CD4-positive, CD25-positive, alpha-beta regulatory T cell (primary cell): ENCODE data around the gene DNAH10. TPM values are rescaled to one million over a fixed set of nuclear protein-coding genes. Genes with fewer than 3 reads are reported as not detected.
A peak's percentile ranks its signal among the peaks of the same experiment; 100 is the strongest.

Experiments
- ATAC-seq, 2 donors: fragments of 150-1000 bp; cut with Tn5 transposase; one replicate each; pipeline ENCODE4 v1.10.0; 2021; ENCODE audit warnings: low read depth in 2 of 2, moderate number of reproducible peaks in 2 of 2, moderate library complexity in 1 of 2
- DNase-seq, 3 donors: peaks; one replicate each; pipeline versions ENCODE4 v3.0.0 to v3.0.0-alpha.2; 2012 to 2022; ENCODE audit warnings: mixed read lengths in 1 of 3
- H3K27ac ChIP-seq: one replicate; pipeline ENCODE4 v1.7.0; 2013; ENCODE audit warnings: mild to moderate bottlenecking, low read length; ENCODE audit not compliant: insufficient read depth, poor library complexity, severe bottlenecking
- H3K27me3 ChIP-seq: one replicate; pipeline ENCODE4 v1.7.0; 2013; ENCODE audit warnings: low read length; ENCODE audit not compliant: control insufficient read depth, insufficient read depth
- H3K36me3 ChIP-seq: one replicate; pipeline ENCODE4 v1.7.0; 2013; ENCODE audit warnings: mild to moderate bottlenecking, low read length, moderate library complexity; ENCODE audit not compliant: control insufficient read depth, insufficient read depth
- H3K4me1 ChIP-seq: 2 replicates; pipeline ENCODE4 v1.7.0; 2013; ENCODE audit warnings: mild to moderate bottlenecking, low read length; ENCODE audit not compliant: insufficient read depth, control insufficient read depth, poor library complexity, severe bottlenecking
- H3K4me3 ChIP-seq: one replicate; pipeline ENCODE4 v1.7.0; 2013; ENCODE audit warnings: low read depth, mild to moderate bottlenecking, low read length, moderate library complexity
- H3K9me3 ChIP-seq, 2 experiments: 1 replicate in 1 of 2; 2 replicates in 1 of 2; pipeline ENCODE4 v1.7.0; 2013; ENCODE audit warnings: low read length in 2 of 2, mild to moderate bottlenecking in 1 of 2, moderate library complexity in 1 of 2; ENCODE audit not compliant: control insufficient read depth in 2 of 2
- H3K27ac Mint-ChIP-seq, 3 donors: one replicate each; pipeline ENCODE4 v1.8.0; 2020 to 2022; ENCODE audit warnings: mild to moderate bottlenecking in 3 of 3, mixed read lengths in 3 of 3, moderate library complexity in 2 of 3
- H3K27me3 Mint-ChIP-seq: one replicate; pipeline ENCODE4 v1.8.0; 2022; ENCODE audit warnings: mild to moderate bottlenecking, mixed read lengths
- H3K36me3 Mint-ChIP-seq: one replicate; pipeline ENCODE4 v1.8.0; 2020; ENCODE audit warnings: mixed read lengths
- H3K4me1 Mint-ChIP-seq, 4 donors: one replicate each; pipeline ENCODE4 v1.8.0; 2020 to 2022; ENCODE audit warnings: mixed read lengths in 4 of 4, mild to moderate bottlenecking in 1 of 4
- H3K4me3 Mint-ChIP-seq, 4 donors: one replicate each; pipeline ENCODE4 v1.8.0; 2020 to 2022; ENCODE audit warnings: mild to moderate bottlenecking in 4 of 4, mixed read lengths in 4 of 4, moderate library complexity in 3 of 4
- H3K9me3 Mint-ChIP-seq, 7 donors: one replicate each; pipeline ENCODE4 v1.8.0; 2020 to 2022; ENCODE audit warnings: mixed read lengths in 7 of 7, mild to moderate bottlenecking in 3 of 7, moderate library complexity in 2 of 7
- polyA plus RNA-seq, 4 donors: library from polyadenylated mRNA; unstranded; fragments of 300-500 nt; fragmentation: Illumina TruSeq; gene quantifications; one replicate each; pipeline ENCODE4 v1.2.3, GENCODE V29; 2021
- total RNA-seq: library from RNA; stranded (reverse); gene quantifications from one replicate; pipeline ENCODE4 v1.2.3, GENCODE V29; 2022

The DNAH10 gene
- total and polyA plus RNA-seq, 5 donors from 2014 or later = 0.02 to 0.07 TPM; not detected in 3

DNA sequence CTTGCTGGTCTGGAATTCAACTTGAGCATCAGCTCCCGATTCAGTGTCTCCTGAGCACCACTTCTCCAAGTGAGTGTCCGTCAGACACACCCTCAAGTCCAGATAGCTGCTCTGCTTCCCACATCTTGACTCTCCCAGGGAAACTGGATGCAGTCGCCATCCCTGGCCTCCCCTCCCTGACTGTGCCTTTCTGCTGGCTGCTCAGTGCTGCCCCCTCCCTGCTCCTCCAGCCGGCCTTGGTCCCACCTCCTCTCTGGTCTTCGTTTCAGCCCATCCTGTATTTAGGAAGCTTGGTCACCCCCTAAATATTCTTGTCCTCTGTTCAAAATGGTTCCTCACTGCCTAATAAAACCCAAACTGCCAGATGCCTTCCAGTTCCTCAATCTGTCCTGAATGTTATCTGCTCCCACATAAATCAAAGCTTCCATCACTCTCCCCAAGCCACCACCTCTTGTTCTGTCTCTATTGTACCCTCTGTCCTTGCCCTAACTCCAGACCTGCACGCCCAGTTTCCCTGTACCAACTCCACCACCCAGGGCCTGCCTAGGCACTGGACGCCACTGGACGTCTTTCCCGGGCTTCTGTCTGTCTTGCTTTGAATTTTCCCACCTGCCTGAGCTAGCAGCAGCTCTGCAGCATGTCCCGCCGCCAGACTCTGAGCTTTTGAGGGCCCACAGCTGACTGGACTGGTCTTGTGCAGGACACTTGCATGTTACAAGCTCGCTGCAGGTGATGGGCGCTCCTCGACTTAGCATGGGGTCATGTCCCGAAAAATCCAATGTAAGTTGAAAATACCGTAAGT is 176.8 kb downstream of the DNAH10 start:
- peak overlapping the region in 3 of 4 donors; percentile 3 to 64 (median 63) for H3K4me3 Mint-ChIP-seq
- Histone ChIP-seq H3K27ac (no peak overlapping the region), H3K4me3 (no peak overlapping the region)

GRCh38 chr12:123939716-123940626 is 177.9 kb downstream of the DNAH10 start:
- peaks cover 0 to 9% (median 1%) of the 10 kb centered on the region in 7 donors for H3K9me3 Mint-ChIP-seq
- ATAC-seq = no peak
- H3K9me3 ChIP-seq = peaks cover 0 to 6% of the 10 kb centered on the region in 2 experiments
- peak overlapping the region in 1 of 3 donors; percentile 14 for H3K27ac Mint-ChIP-seq
- H3K4me3 Mint-ChIP-seq = peak overlapping the region in 1 of 4 donors; percentile 49
- H3K4me1 ChIP-seq = peaks cover 17% of the 10 kb centered on the region
- no peaks in the 10 kb centered on the region for H3K27me3 Mint-ChIP-seq
- no peak overlapping the region for H3K4me3 ChIP-seq
- no peaks in the 10 kb centered on the region for H3K27me3 ChIP-seq
- DNase-seq = no peak
- no peak overlapping the region for H3K27ac ChIP-seq
- H3K36me3 ChIP-seq = peaks cover 23% of the 10 kb centered on the region
- H3K36me3 Mint-ChIP-seq = peaks cover 43% of the 10 kb centered on the region
- peaks cover 6 to 30% (median 15%) of the 10 kb centered on the region in 4 donors for H3K4me1 Mint-ChIP-seq

More for the DNA sequence above, 176.8 kb downstream of the DNAH10 start:
- peaks cover 17% of the 10 kb centered on the region for H3K4me1 ChIP-seq
- no peaks in the 10 kb centered on the region for H3K27me3 ChIP-seq
- peaks cover 23% of the 10 kb centered on the region for H3K36me3 ChIP-seq
- H3K9me3 ChIP-seq = peaks cover 0 to 6% of the 10 kb centered on the region in 2 experiments
- Mint-ChIP-seq H3K36me3 (peaks cover 38% of the 10 kb centered on the region), H3K27ac (peak overlapping the region; percentile 82 to 98 (median 84)), H3K4me1 (peaks cover 6 to 30% (median 14%) of the 10 kb centered on the region in 4 donors), H3K9me3 (peaks cover 0 to 9% (median 1%) of the 10 kb centered on the region in 7 donors), H3K27me3 (no peaks in the 10 kb centered on the region)
- ATAC-seq (no peak), DNase-seq (no peak)

DNA sequence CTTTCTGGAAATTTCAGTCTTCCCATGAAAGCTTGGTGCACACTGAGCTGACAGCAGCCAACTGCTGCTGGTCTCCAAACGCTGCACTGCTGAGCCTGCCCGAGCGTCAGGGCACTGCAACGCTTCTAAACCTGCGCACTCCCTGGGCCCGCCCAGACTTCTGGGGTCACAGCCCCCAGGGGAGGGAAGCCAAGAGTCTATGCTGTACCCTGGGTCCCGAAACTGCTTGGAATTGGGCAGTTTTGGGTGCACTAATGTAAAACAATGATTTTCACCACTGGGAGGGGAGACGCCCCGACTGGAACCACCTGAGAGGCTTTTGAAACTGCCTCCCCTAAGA is 178.5 kb downstream of the DNAH10 start:
- Mint-ChIP-seq H3K4me1 (peaks cover 6 to 30% (median 15%) of the 10 kb centered on the region in 4 donors), H3K36me3 (peaks cover 43% of the 10 kb centered on the region), H3K27ac (peak overlapping the region in 1 of 3 donors; percentile 9), H3K27me3 (no peaks in the 10 kb centered on the region), H3K4me3 (peak overlapping the region in 1 of 4 donors; percentile 49), H3K9me3 (peaks cover 0 to 9% (median 1%) of the 10 kb centered on the region in 7 donors)
- DNase-seq (no peak), ATAC-seq (no peak)
- Histone ChIP-seq H3K9me3 (peaks cover 0 to 6% of the 10 kb centered on the region in 2 experiments), H3K36me3 (peaks cover 23% of the 10 kb centered on the region), H3K27ac (no peak overlapping the region), H3K27me3 (no peaks in the 10 kb centered on the region), H3K4me3 (no peak overlapping the region), H3K4me1 (peaks cover 17% of the 10 kb centered on the region)

- peaks cover 23% of the 10 kb centered on the region for H3K36me3 ChIP-seq
- H3K27me3 Mint-ChIP-seq = no peaks in the 10 kb centered on the region
These were observed 178.9 kb downstream of the DNAH10 start for GRCh38 chr12:123941000-123941399.

GRCh38 chr12:123941624-123942237 is 179.6 kb downstream of the DNAH10 start:
- H3K4me1 Mint-ChIP-seq = peaks cover 6 to 24% (median 15%) of the 10 kb centered on the region in 4 donors
- Histone ChIP-seq H3K4me1 (peaks cover 17% of the 10 kb centered on the region), H3K36me3 (peaks cover 23% of the 10 kb centered on the region), H3K27ac (no peak overlapping the region), H3K27me3 (no peaks in the 10 kb centered on the region), H3K4me3 (no peak overlapping the region), H3K9me3 (peaks cover 0 to 6% of the 10 kb centered on the region in 2 experiments)
- ATAC-seq (no peak), DNase-seq (no peak)
- H3K4me3 Mint-ChIP-seq = no peak overlapping the region
- H3K27me3 Mint-ChIP-seq = no peaks in the 10 kb centered on the region
- H3K36me3 Mint-ChIP-seq = peaks cover 42% of the 10 kb centered on the region
- peaks cover 0 to 9% (median 1%) of the 10 kb centered on the region in 7 donors for H3K9me3 Mint-ChIP-seq
- H3K27ac Mint-ChIP-seq = no peak overlapping the region

More at GRCh38 chr12:123941000-123941399, 178.9 kb downstream of the DNAH10 start:
- H3K4me3 Mint-ChIP-seq = no peak overlapping the region
- H3K9me3 ChIP-seq = peaks cover 0 to 6% of the 10 kb centered on the region in 2 experiments
- DNase-seq (no peak), ATAC-seq (no peak)
- no peak overlapping the region for H3K27ac Mint-ChIP-seq
- H3K9me3 Mint-ChIP-seq = peaks cover 0 to 9% (median 1%) of the 10 kb centered on the region in 7 donors
- no peak overlapping the region for H3K27ac ChIP-seq
- H3K27me3 ChIP-seq = no peaks in the 10 kb centered on the region
- peaks cover 17% of the 10 kb centered on the region for H3K4me1 ChIP-seq
- H3K4me1 Mint-ChIP-seq = peaks cover 6 to 30% (median 15%) of the 10 kb centered on the region in 4 donors
- H3K36me3 Mint-ChIP-seq = peaks cover 47% of the 10 kb centered on the region
- no peak overlapping the region for H3K4me3 ChIP-seq

DNA sequence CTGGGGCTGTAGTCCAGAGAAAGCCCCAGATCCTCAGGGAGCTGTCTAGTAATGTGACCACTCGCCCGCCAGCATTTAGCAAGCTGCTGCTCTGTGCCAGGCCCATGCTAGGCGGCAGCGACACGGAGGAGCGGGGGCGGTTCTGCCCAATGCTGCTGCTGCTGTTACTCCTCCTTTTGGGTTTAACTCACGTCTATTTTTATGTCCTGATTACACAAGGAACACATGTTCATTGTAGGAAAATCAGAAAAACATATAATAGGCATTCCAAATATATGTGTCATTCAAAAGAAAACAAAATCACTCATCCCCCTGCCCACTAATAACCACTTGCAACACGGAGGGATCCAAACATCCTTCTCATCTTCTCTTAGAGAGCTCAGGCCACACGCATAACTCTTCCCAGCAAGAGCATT is 180.1 kb downstream of the DNAH10 start:
- H3K27me3 ChIP-seq = no peaks in the 10 kb centered on the region
- H3K4me1 ChIP-seq = peaks cover 16% of the 10 kb centered on the region
- H3K27me3 Mint-ChIP-seq = no peaks in the 10 kb centered on the region
- H3K9me3 ChIP-seq = peaks cover 0 to 6% of the 10 kb centered on the region in 2 experiments
- DNase-seq (no peak), ATAC-seq (no peak)
- peaks cover 41% of the 10 kb centered on the region for H3K36me3 Mint-ChIP-seq
- no peak overlapping the region for H3K27ac ChIP-seq
- no peak overlapping the region for H3K4me3 ChIP-seq
- H3K4me1 Mint-ChIP-seq = peaks cover 6 to 23% (median 15%) of the 10 kb centered on the region in 4 donors
- peaks cover 23% of the 10 kb centered on the region for H3K36me3 ChIP-seq
- no peak overlapping the region for H3K27ac Mint-ChIP-seq
- no peak overlapping the region for H3K4me3 Mint-ChIP-seq
- peaks cover 0 to 9% (median 1%) of the 10 kb centered on the region in 7 donors for H3K9me3 Mint-ChIP-seq
